B cell (primary cell): ENCODE data around the gene ITPKB.

Experiments
- CTCF ChIP-seq: fragments of 200-600 bp; IDR thresholded peaks from one replicate; pipeline ENCODE4 v1.8.0; 2022; ENCODE audit warnings: antibody characterized with exemption, mild to moderate bottlenecking
- EZH2 ChIP-seq: IDR thresholded peaks from 2 replicates; pipeline ENCODE4 v1.6.1; 2012; ENCODE audit warnings: borderline replicate concordance, low read depth, mild to moderate bottlenecking, moderate library complexity, low read length; ENCODE audit not compliant: insufficient read depth, poor library complexity, severe bottlenecking

GRCh38 chr1:226739696-226740065 is 599 bp upstream of the ITPKB start:
- TF ChIP-seq CTCF (no peak), EZH2 (no peak)
